WTC11 (cell line): Measurements from ENCODE around the gene OSBPL7. TPM values are rescaled to one million over a fixed set of nuclear protein-coding genes. Genes with fewer than 3 reads are reported as not detected.

Source experiments
- ATAC-seq: fragments of 200-7000 bp; cut with Tn5 transposase; 2 replicates; pipeline ENCODE4 v1.10.0; 2021; ENCODE audit warnings: mild to moderate bottlenecking, moderate library complexity
- CTCF ChIA-PET: fragments of 300-600 bp; sonication (Branson Sonifier 250); formaldehyde crosslinking; loops from one replicate; lab custom pipeline; 2021; ENCODE audit warnings: antibody characterized with exemption; lab: Charles Lee
- POLR2A ChIA-PET: fragments of 350-600 bp; sonication (Branson Sonifier 250); formaldehyde crosslinking; loops from one replicate; lab custom pipeline; 2021; ENCODE audit warnings: antibody characterized with exemption; lab: Charles Lee
- DNase-seq: peaks from one replicate; pipeline ENCODE4 v3.0.0; 2021; ENCODE audit warnings: low spot score
- H3K27ac Mint-ChIP-seq: 2 replicates; pipeline ENCODE4 v1.8.0; 2021; ENCODE audit warnings: mixed read lengths
- H3K27me3 Mint-ChIP-seq: 2 replicates; pipeline ENCODE4 v1.8.0; 2021; ENCODE audit warnings: low read depth, mild to moderate bottlenecking, moderate library complexity, mixed read lengths
- H3K36me3 Mint-ChIP-seq: 2 replicates; pipeline ENCODE4 v1.8.0; 2021; ENCODE audit warnings: mixed read lengths
- H3K4me1 Mint-ChIP-seq: 2 replicates; pipeline ENCODE4 v1.8.0; 2022; ENCODE audit warnings: mixed read lengths
- H3K4me3 Mint-ChIP-seq: 2 replicates; pipeline ENCODE4 v1.8.0; 2021; ENCODE audit warnings: mild to moderate bottlenecking, moderate library complexity, mixed read lengths
- H3K9me3 Mint-ChIP-seq: 2 replicates; pipeline ENCODE4 v1.8.0; 2021; ENCODE audit warnings: mixed read lengths
- KAT7 ChIP-seq: sonication (generic); formaldehyde crosslinking; IDR thresholded peaks from 2 replicates; pipeline ENCODE4 v1.8.1; 2023; ENCODE audit warnings: missing genetic modification reagents, mild to moderate bottlenecking, borderline replicate concordance
- ZNF416 ChIP-seq: fragments of 250-450 bp; sonication (Bioruptor Pico); IDR thresholded peaks from 2 replicates; pipeline ENCODE4 v1.9.0; 2021; ENCODE audit warnings: mild to moderate bottlenecking, inconsistent platforms
- total RNA-seq: library from RNA; stranded (reverse); gene quantifications from 3 replicates; pipeline ENCODE4 v1.2.3, GENCODE V29; 2021

The OSBPL7 gene
- total RNA-seq, 1 experiment from 2014 or later, result 13.5 TPM

DNA sequence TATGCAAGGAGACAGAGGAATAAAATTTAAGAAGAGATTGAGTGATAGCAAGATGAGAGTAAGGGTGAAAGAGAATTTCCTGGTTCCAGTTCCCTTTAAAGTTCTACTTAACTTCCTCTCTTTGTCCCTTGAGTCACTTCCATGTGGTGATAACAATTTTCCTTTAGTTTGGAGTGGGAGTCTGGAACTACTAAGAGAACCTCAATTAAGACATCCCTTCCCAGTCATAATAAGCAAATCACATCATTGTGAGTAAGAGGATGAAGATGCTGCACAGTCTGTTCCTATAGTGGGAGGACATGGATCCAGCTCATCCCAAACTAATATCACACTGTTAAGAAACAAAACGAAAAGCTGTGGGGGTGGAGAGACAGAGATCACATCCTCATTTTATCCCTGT, 64.2 kb downstream of the OSBPL7 start:
- H3K4me1 Mint-ChIP-seq, result no peaks in the 10 kb centered on the region
- H3K36me3 Mint-ChIP-seq, result peaks cover 3% of the 10 kb centered on the region; the same call in 1 of the 2 replicates
- no peak for TF ChIP-seq KAT7 (CRISPR knock-in tag)
- no peak for TF ChIP-seq ZNF416 (CRISPR knock-in tag)
- ATAC-seq, result no peak
- DNase-seq, result no peak
- no peak overlapping the region for H3K27ac Mint-ChIP-seq
- H3K27me3 Mint-ChIP-seq, result peaks cover 45% of the 10 kb centered on the region
- no peak overlapping the region for H3K4me3 Mint-ChIP-seq
- POLR2A ChIA-PET, result no interaction called here
- CTCF ChIA-PET, result interaction anchor here (1.0 kb wide), 1 partner anchor 33 kb away, joined by 3 read pairs; no protein-coding TSS in a partner anchor
- peaks cover 29% of the 10 kb centered on the region for H3K9me3 Mint-ChIP-seq

Other genes with a start within 250 kb of the OSBPL7 start
- 437 to 506 TPM (median 452 TPM) in 3 replicates for gene KPNB1, start 171.9 kb downstream of the OSBPL7 start, total RNA-seq
- 14.7 to 17.4 TPM (median 15.8 TPM) in 3 replicates for gene TBKBP1, start 127.6 kb downstream of the OSBPL7 start, total RNA-seq
- gene TBX21, start 88.6 kb downstream of the OSBPL7 start, total RNA-seq, result 0.15 to 0.18 TPM in 2 of 3 replicates, not detected in the other
- gene MRPL10, start 9.7 kb upstream of the OSBPL7 start, total RNA-seq, result 80.1 to 87.0 TPM (median 85.3 TPM) in 3 replicates
- 0.09 to 0.39 TPM (median 0.30 TPM) in 3 replicates for gene LRRC46, start 9.9 kb upstream of the OSBPL7 start, total RNA-seq
- 50.8 to 54.1 TPM (median 51.6 TPM) in 3 replicates for gene SCRN2, start 19.5 kb upstream of the OSBPL7 start, total RNA-seq
- gene SP6, start 29.4 kb upstream of the OSBPL7 start, total RNA-seq, result 2.0 to 3.3 TPM (median 2.3 TPM) in 3 replicates
- gene SP2, start 74.4 kb upstream of the OSBPL7 start, total RNA-seq, result 9.9 to 11.5 TPM (median 10.7 TPM) in 3 replicates
- gene PNPO, start 119.8 kb upstream of the OSBPL7 start, total RNA-seq, result 12.2 to 17.8 TPM (median 17.2 TPM) in 3 replicates
- 0.59 to 1.1 TPM (median 1.1 TPM) in 3 replicates for gene PRR15L, start 136.1 kb upstream of the OSBPL7 start, total RNA-seq
- 128 to 143 TPM (median 138 TPM) in 3 replicates for gene CDK5RAP3, start 149.3 kb upstream of the OSBPL7 start, total RNA-seq
- 0.37 to 0.44 TPM in 2 of 3 replicates, not detected in the other for gene COPZ2, start 216.0 kb upstream of the OSBPL7 start, total RNA-seq
- 130 to 149 TPM (median 131 TPM) in 3 replicates for gene NFE2L1, start 226.6 kb upstream of the OSBPL7 start, total RNA-seq